Activated CD8-positive, alpha-beta memory T cell treated with anti-CD3 and anti-CD28 coated beads, Interleukin-2, amount 50 U/mL, for 4 hours (primary cell): ENCODE data around the gene AGER.
"Not testable (repeated sequence)": the region's sequence is repeated elsewhere in the genome, so short reads cannot be mapped to it uniquely, and the experiment has no call there.

Source experiments
- DNase-seq: peaks from one replicate; pipeline ENCODE4 v3.0.0-alpha.2; 2020

The AGER gene

GRCh38 chr6:32198345-32198696, 14.3 kb upstream of the AGER start:
- DNase-seq = no peak

GRCh38 chr6:32196682-32197616, 12.9 kb upstream of the AGER start:
- no peak for DNase-seq

- peak; percentile 59 for DNase-seq
These were observed 12.0 kb upstream of the AGER start for GRCh38 chr6:32195902-32196681.

GRCh38 chr6:32195652-32195901, 11.5 kb upstream of the AGER start:
- peak; percentile 100 for DNase-seq

GRCh38 chr6:32194825-32195651, 11.0 kb upstream of the AGER start:
- DNase-seq = no peak

GRCh38 chr6:32194388-32194787, 10.3 kb upstream of the AGER start:
- DNase-seq = no peak

- DNase-seq = not testable (repeated sequence)
These were observed 9.0 kb upstream of the AGER start for GRCh38 chr6:32193096-32193495.

- peak; percentile 55 for DNase-seq
These were observed 8.6 kb upstream of the AGER start, which contains the start of gene GPSM3 for GRCh38 chr6:32192608-32193039. Gene GPSM3, minus strand, starts transcription at chr6:32192643. Its CDS starts 130 bp downstream, at chr6:32192513.

- no peak for DNase-seq
These were observed 7.9 kb upstream of the AGER start for GRCh38 chr6:32191696-32192607.

- no peak for DNase-seq
These were observed 7.0 kb upstream of the AGER start for GRCh38 chr6:32190911-32191677.

- peak; percentile 83 for DNase-seq
These were observed 6.2 kb upstream of the AGER start, which contains the start of gene PBX2 for GRCh38 chr6:32190054-32190851. Gene PBX2, minus strand, starts transcription at chr6:32190202. Its CDS starts 287 bp downstream, at chr6:32189915.

- DNase-seq = no peak
These were observed 5.6 kb upstream of the AGER start for GRCh38 chr6:32189742-32190053.

- no peak for DNase-seq
These were observed 5.2 kb upstream of the AGER start for GRCh38 chr6:32189069-32189741.

- DNase-seq = no peak
These were observed 4.5 kb upstream of the AGER start for GRCh38 chr6:32188381-32189068.

GRCh38 chr6:32187725-32188380, 3.8 kb upstream of the AGER start:
- DNase-seq = not testable (repeated sequence)

GRCh38 chr6:32187009-32187709, 3.1 kb upstream of the AGER start:
- DNase-seq = no peak

- not testable (repeated sequence) for DNase-seq
These were observed 2.2 kb upstream of the AGER start for GRCh38 chr6:32186151-32186840.
